ENCODE data around the gene PTPRM.

The PTPRM gene

GRCh38 chr18:7725897-7726296, 158.8 kb downstream of the PTPRM start:
- Histone ChIP-seq H3K27me3 (ENCODE audit: insufficient read depth, insufficient read length) (no peaks in the 10 kb centered on the region), H3K36me3 (ENCODE audit: insufficient read depth, insufficient read length, low read length) (no peaks in the 10 kb centered on the region), H3K4me3 (ENCODE audit: insufficient read length, low read depth) (no peak overlapping the region), H3K4me1 (ENCODE audit: insufficient read depth, insufficient read length) (no peaks in the 10 kb centered on the region), H3K9me3 (ENCODE audit: insufficient read depth, low read length) (no peaks in the 10 kb centered on the region), H3K9ac (ENCODE audit: insufficient read length, low read depth) (no peak overlapping the region)
- no peak for TF ChIP-seq ZNF274 (IDR thresholded peaks at IDR 0.05; ENCODE audit: low read depth, low read length)
- TF ChIP-seq YY1 (IDR thresholded peaks at IDR 0.05; ENCODE audit: insufficient read depth, insufficient read length): no peak
- no peak for TF ChIP-seq SUZ12 (IDR thresholded peaks at IDR 0.05; ENCODE audit: extremely low read depth, insufficient read depth, insufficient read length)
- no peak for DNase-seq (ENCODE audit: low read depth, low spot score)

DNA sequence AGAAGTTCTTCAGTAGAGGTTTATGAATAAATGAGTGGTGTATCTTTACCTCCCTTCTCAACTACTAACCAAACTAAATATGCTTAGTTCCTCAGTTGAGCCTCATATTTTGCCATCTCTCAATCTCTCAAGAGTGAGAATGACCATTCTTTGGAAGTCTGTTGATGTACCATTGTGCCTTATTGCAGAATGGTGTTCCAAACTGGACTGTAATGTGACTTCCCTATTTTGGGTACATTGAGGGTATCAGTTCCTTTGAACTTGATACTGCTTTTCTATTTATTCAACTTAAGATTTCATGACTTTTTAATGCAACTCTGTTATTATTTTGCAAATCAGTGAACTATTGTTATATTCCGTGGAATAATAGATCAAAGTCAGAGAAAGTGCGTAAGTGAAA, 159.4 kb downstream of the PTPRM start:
- no peak for TF ChIP-seq SUZ12 (IDR thresholded peaks at IDR 0.05; ENCODE audit: extremely low read depth, insufficient read depth, insufficient read length)
- TF ChIP-seq ZNF274 (IDR thresholded peaks at IDR 0.05; ENCODE audit: low read depth, low read length): no peak
- TF ChIP-seq YY1 (IDR thresholded peaks at IDR 0.05; ENCODE audit: insufficient read depth, insufficient read length): no peak
- Histone ChIP-seq H3K27me3 (ENCODE audit: insufficient read depth, insufficient read length) (no peaks in the 10 kb centered on the region), H3K9ac (ENCODE audit: insufficient read length, low read depth) (no peak overlapping the region), H3K36me3 (ENCODE audit: insufficient read depth, insufficient read length, low read length) (no peaks in the 10 kb centered on the region), H3K9me3 (ENCODE audit: insufficient read depth, low read length) (no peaks in the 10 kb centered on the region), H3K4me3 (ENCODE audit: insufficient read length, low read depth) (no peak overlapping the region), H3K4me1 (ENCODE audit: insufficient read depth, insufficient read length) (no peaks in the 10 kb centered on the region)
- DNase-seq (ENCODE audit: low read depth, low spot score): no peak

- no peak overlapping the region for H3K9ac ChIP-seq (ENCODE audit: insufficient read length, low read depth)
- no peak overlapping the region for H3K4me3 ChIP-seq (ENCODE audit: insufficient read length, low read depth)
- no peaks in the 10 kb centered on the region for H3K36me3 ChIP-seq (ENCODE audit: insufficient read depth, insufficient read length, low read length)
- no peaks in the 10 kb centered on the region for H3K27me3 ChIP-seq (ENCODE audit: insufficient read depth, insufficient read length)
- TF ChIP-seq ZNF274 (IDR thresholded peaks at IDR 0.05; ENCODE audit: low read depth, low read length): no peak
- no peak for TF ChIP-seq SUZ12 (IDR thresholded peaks at IDR 0.05; ENCODE audit: extremely low read depth, insufficient read depth, insufficient read length)
- no peak for TF ChIP-seq YY1 (IDR thresholded peaks at IDR 0.05; ENCODE audit: insufficient read depth, insufficient read length)
- no peaks in the 10 kb centered on the region for H3K9me3 ChIP-seq (ENCODE audit: insufficient read depth, low read length)
- H3K4me1 ChIP-seq (ENCODE audit: insufficient read depth, insufficient read length): no peaks in the 10 kb centered on the region
- no peak for DNase-seq (ENCODE audit: low read depth, low spot score)
Observed at GRCh38 chr18:7727361-7728076, 160.4 kb downstream of the PTPRM start.

DNA sequence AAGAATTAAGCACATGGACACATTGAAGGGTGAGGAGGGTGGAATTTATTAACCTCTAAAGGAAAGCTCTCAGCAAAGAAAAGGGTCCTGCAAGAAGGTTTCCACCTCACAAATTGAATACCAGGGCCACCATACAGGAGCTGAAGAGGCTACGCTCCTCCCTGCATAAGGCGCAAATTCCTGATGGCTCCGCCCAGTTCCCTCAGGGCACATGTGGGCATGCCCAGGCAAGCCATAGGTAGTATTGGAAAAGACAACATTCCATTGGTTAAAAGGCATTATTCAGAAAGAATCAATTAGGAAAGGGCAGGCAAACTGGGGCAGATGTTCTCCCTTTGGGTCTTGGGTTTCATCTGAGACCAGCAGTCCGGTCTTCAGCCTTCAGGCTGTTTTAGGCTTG, 161.2 kb downstream of the PTPRM start:
- Histone ChIP-seq H3K27me3 (ENCODE audit: insufficient read depth, insufficient read length) (no peaks in the 10 kb centered on the region), H3K36me3 (ENCODE audit: insufficient read depth, insufficient read length, low read length) (no peaks in the 10 kb centered on the region), H3K4me1 (ENCODE audit: insufficient read depth, insufficient read length) (no peaks in the 10 kb centered on the region), H3K4me3 (ENCODE audit: insufficient read length, low read depth) (no peak overlapping the region), H3K9ac (ENCODE audit: insufficient read length, low read depth) (no peak overlapping the region), H3K9me3 (ENCODE audit: insufficient read depth, low read length) (no peaks in the 10 kb centered on the region)
- no peak for DNase-seq (ENCODE audit: low read depth, low spot score)
- TF ChIP-seq SUZ12 (IDR thresholded peaks at IDR 0.05; ENCODE audit: extremely low read depth, insufficient read depth, insufficient read length) (no peak), YY1 (IDR thresholded peaks at IDR 0.05; ENCODE audit: insufficient read depth, insufficient read length) (no peak), ZNF274 (IDR thresholded peaks at IDR 0.05; ENCODE audit: low read depth, low read length) (no peak)

GRCh38 chr18:7729868-7730267, 162.8 kb downstream of the PTPRM start:
- Histone ChIP-seq H3K4me3 (ENCODE audit: insufficient read length, low read depth) (no peak overlapping the region), H3K36me3 (ENCODE audit: insufficient read depth, insufficient read length, low read length) (no peaks in the 10 kb centered on the region), H3K4me1 (ENCODE audit: insufficient read depth, insufficient read length) (no peaks in the 10 kb centered on the region), H3K9me3 (ENCODE audit: insufficient read depth, low read length) (no peaks in the 10 kb centered on the region), H3K9ac (ENCODE audit: insufficient read length, low read depth) (no peak overlapping the region), H3K27me3 (ENCODE audit: insufficient read depth, insufficient read length) (no peaks in the 10 kb centered on the region)
- TF ChIP-seq SUZ12 (IDR thresholded peaks at IDR 0.05; ENCODE audit: extremely low read depth, insufficient read depth, insufficient read length): no peak
- no peak for TF ChIP-seq YY1 (IDR thresholded peaks at IDR 0.05; ENCODE audit: insufficient read depth, insufficient read length)
- no peak for TF ChIP-seq ZNF274 (IDR thresholded peaks at IDR 0.05; ENCODE audit: low read depth, low read length)
- no peak for DNase-seq (ENCODE audit: low read depth, low spot score)

GRCh38 chr18:7730682-7731081, 163.6 kb downstream of the PTPRM start:
- Histone ChIP-seq H3K27me3 (ENCODE audit: insufficient read depth, insufficient read length) (no peaks in the 10 kb centered on the region), H3K4me3 (ENCODE audit: insufficient read length, low read depth) (no peak overlapping the region), H3K9ac (ENCODE audit: insufficient read length, low read depth) (no peak overlapping the region), H3K36me3 (ENCODE audit: insufficient read depth, insufficient read length, low read length) (no peaks in the 10 kb centered on the region), H3K9me3 (ENCODE audit: insufficient read depth, low read length) (no peaks in the 10 kb centered on the region), H3K4me1 (ENCODE audit: insufficient read depth, insufficient read length) (no peaks in the 10 kb centered on the region)
- TF ChIP-seq SUZ12 (IDR thresholded peaks at IDR 0.05; ENCODE audit: extremely low read depth, insufficient read depth, insufficient read length): no peak
- TF ChIP-seq ZNF274 (IDR thresholded peaks at IDR 0.05; ENCODE audit: low read depth, low read length): no peak
- TF ChIP-seq YY1 (IDR thresholded peaks at IDR 0.05; ENCODE audit: insufficient read depth, insufficient read length): no peak
- DNase-seq (ENCODE audit: low read depth, low spot score): no peak

DNA sequence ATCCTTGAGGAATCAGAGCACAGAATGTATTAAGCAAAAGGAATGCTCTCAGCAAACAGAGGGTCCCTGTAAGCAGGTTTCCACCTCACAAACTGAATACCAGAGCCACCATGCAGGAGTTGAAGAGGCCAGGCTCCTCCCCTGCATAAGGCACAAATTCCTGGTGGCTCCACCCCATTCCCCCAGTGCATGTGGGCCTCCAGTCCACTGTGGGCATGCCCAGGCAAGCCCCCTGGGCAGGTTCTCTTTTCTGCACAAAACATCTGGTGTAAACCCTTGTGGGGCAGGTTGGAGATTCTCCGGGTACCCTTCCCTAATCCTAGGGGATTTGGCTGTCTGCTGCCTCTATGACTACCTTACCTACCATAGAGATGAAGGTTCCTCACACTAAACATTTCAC, 166.5 kb downstream of the PTPRM start:
- H3K9ac ChIP-seq (ENCODE audit: insufficient read length, low read depth): no peak overlapping the region
- TF ChIP-seq YY1 (IDR thresholded peaks at IDR 0.05; ENCODE audit: insufficient read depth, insufficient read length) (no peak), SUZ12 (IDR thresholded peaks at IDR 0.05; ENCODE audit: extremely low read depth, insufficient read depth, insufficient read length) (no peak), ZNF274 (IDR thresholded peaks at IDR 0.05; ENCODE audit: low read depth, low read length) (no peak)
- no peaks in the 10 kb centered on the region for H3K4me1 ChIP-seq (ENCODE audit: insufficient read depth, insufficient read length)
- no peaks in the 10 kb centered on the region for H3K27me3 ChIP-seq (ENCODE audit: insufficient read depth, insufficient read length)
- no peaks in the 10 kb centered on the region for H3K9me3 ChIP-seq (ENCODE audit: insufficient read depth, low read length)
- no peaks in the 10 kb centered on the region for H3K36me3 ChIP-seq (ENCODE audit: insufficient read depth, insufficient read length, low read length)
- DNase-seq (ENCODE audit: low read depth, low spot score): no peak
- H3K4me3 ChIP-seq (ENCODE audit: insufficient read length, low read depth): no peak overlapping the region
